ENCODE data around the gene MAMLD1. TPM values are rescaled to one million over a fixed set of nuclear protein-coding genes. Genes with fewer than 3 reads are reported as not detected.

MAMLD1 gene
- polyA plus RNA-seq, 1 experiment = 3.7 TPM

- Histone ChIP-seq H3K27me3 (ENCODE audit: control insufficient read depth, insufficient read depth, low read length) (no peaks in the 10 kb centered on the region), H3K4me3 (ENCODE audit: low read depth, low read length) (no peak overlapping the region), H3K9me3 (ENCODE audit: control insufficient read depth, insufficient read depth, low read length) (no peaks in the 10 kb centered on the region), H3K27ac (ENCODE audit: low read depth, low read length) (peak overlapping the region; percentile 61)
- peak; percentile 69 for DNase-seq (ENCODE audit: low read depth, low spot score)
- ChIA-PET CTCF (no interaction called here), POLR2A (interaction anchor here (0.7 kb wide), 1 partner anchor 238 kb away, joined by 3 read pairs; no protein-coding TSS in a partner anchor)
- no peak for TF ChIP-seq CTCF (IDR thresholded peaks at IDR 0.05; ENCODE audit: low read depth, low read length)
Measured at GRCh38 chrX:150324035-150324728, 38.9 kb upstream of the MAMLD1 start.

GRCh38 chrX:150324919-150325318 is 38.2 kb upstream of the MAMLD1 start:
- Histone ChIP-seq H3K27ac (ENCODE audit: low read depth, low read length) (peak overlapping the region; percentile 61), H3K27me3 (ENCODE audit: control insufficient read depth, insufficient read depth, low read length) (no peaks in the 10 kb centered on the region), H3K4me3 (ENCODE audit: low read depth, low read length) (no peak overlapping the region), H3K9me3 (ENCODE audit: control insufficient read depth, insufficient read depth, low read length) (no peaks in the 10 kb centered on the region)
- no peak for TF ChIP-seq CTCF (IDR thresholded peaks at IDR 0.05; ENCODE audit: low read depth, low read length)
- CTCF ChIA-PET = no interaction called here
- no peak for DNase-seq (ENCODE audit: low read depth, low spot score)
- POLR2A ChIA-PET = interaction anchor here (0.7 kb wide), 1 partner anchor 239 kb away, joined by 3 read pairs; no protein-coding TSS in a partner anchor

DNA sequence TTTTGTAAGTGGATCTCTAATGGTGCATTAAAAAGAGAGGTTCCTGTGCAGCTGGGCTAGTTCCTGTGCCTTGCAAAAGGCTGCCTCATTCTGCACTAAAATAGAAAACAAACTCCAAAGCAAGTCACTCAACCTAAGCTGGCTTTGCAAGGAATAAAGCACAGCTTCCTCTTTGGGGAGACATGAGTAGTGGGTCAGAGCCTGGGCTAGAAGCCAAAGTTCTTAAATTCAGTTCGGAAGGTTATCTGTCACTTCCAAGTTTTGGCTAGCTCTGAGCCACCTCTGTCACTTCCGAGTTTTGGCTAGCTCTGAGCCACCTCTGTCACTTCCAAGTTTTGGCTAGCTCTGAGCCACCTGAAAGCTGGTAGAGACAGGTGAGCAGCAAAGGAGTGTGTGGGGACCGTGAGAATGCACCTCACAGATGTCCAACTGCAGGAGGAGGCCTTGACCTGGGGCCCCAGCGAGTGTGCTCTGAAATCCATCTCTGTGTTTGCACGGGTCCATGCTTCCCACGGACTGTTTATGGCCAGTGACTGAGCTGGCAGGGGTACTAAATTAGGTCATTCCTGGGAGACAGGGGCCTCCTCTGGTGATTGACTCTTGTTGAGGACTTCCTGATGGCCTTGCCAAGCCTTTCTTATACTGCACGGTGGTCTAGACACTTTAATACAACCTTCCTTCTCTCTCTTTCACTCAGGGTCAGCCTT is 36.4 kb upstream of the MAMLD1 start:
- no peaks in the 10 kb centered on the region for H3K9me3 ChIP-seq (ENCODE audit: control insufficient read depth, insufficient read depth, low read length)
- no peaks in the 10 kb centered on the region for H3K27me3 ChIP-seq (ENCODE audit: control insufficient read depth, insufficient read depth, low read length)
- TF ChIP-seq CTCF (IDR thresholded peaks at IDR 0.05; ENCODE audit: low read depth, low read length) = no peak
- DNase-seq (ENCODE audit: low read depth, low spot score) = no peak
- no peak overlapping the region for H3K4me3 ChIP-seq (ENCODE audit: low read depth, low read length)
- no peak overlapping the region for H3K27ac ChIP-seq (ENCODE audit: low read depth, low read length)
- ChIA-PET CTCF (no interaction called here), POLR2A (no interaction called here)

DNA sequence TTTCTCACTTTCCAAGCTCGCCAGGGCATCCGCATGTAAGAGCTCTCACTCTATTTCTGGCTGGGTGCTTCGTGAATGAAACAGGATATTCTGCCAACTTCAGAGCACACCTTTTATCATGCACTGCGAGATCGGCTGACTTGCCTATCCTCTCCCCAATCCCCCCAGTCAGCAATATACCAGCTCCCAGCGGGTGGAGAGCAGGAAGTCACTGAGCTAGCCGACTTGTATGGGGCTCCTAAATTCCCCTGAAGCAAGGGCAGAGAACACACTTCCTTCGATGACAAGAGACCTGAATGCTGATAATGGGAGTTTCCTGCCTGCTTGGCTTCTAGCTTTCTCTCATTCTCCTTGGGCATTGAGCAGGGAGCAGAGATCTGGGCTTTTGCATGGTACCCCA is 33.8 kb upstream of the MAMLD1 start:
- no peak overlapping the region for H3K4me3 ChIP-seq (ENCODE audit: low read depth, low read length)
- no peak overlapping the region for H3K27ac ChIP-seq (ENCODE audit: low read depth, low read length)
- ChIA-PET POLR2A (no interaction called here), CTCF (no interaction called here)
- H3K27me3 ChIP-seq (ENCODE audit: control insufficient read depth, insufficient read depth, low read length) = no peaks in the 10 kb centered on the region
- no peak for DNase-seq (ENCODE audit: low read depth, low spot score)
- TF ChIP-seq CTCF (IDR thresholded peaks at IDR 0.05; ENCODE audit: low read depth, low read length) = no peak
- no peaks in the 10 kb centered on the region for H3K9me3 ChIP-seq (ENCODE audit: control insufficient read depth, insufficient read depth, low read length)

DNA sequence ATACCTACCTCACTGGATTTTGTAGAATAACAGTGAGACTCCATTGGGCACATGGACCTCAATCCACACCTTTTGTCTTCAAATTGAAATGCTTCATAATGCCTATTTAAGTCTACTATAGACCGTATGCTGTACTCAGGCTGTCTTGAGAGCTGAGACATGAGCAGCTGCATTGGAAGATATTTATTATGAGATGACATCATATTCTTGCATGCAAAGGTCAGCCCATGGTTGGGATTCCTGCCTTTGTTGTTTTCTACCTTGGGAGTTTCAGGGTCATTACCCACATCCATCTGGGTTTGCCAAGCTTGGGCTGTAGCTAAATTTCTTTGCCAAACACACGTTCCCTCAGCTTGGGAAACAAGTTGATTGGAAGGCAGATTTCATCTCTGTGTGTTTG is 33.2 kb upstream of the MAMLD1 start:
- Histone ChIP-seq H3K9me3 (ENCODE audit: control insufficient read depth, insufficient read depth, low read length) (no peaks in the 10 kb centered on the region), H3K27ac (ENCODE audit: low read depth, low read length) (no peak overlapping the region), H3K4me3 (ENCODE audit: low read depth, low read length) (no peak overlapping the region), H3K27me3 (ENCODE audit: control insufficient read depth, insufficient read depth, low read length) (no peaks in the 10 kb centered on the region)
- ChIA-PET POLR2A (no interaction called here), CTCF (no interaction called here)
- no peak for TF ChIP-seq CTCF (IDR thresholded peaks at IDR 0.05; ENCODE audit: low read depth, low read length)
- no peak for DNase-seq (ENCODE audit: low read depth, low spot score)
